PFSK-1 (cell line): ENCODE measurements around the gene TUBA4A.

ENCODE experiments used
- FOXP2 ChIP-seq: optimal IDR thresholded peaks from 2 replicates; pipeline ENCODE3; 2011; ENCODE audit warnings: borderline replicate concordance, control low read depth, inconsistent platforms; ENCODE audit not compliant: insufficient read depth; ENCODE audit errors: extremely low read length, extremely low read depth
- POLR2AphosphoS5 ChIP-seq: IDR thresholded peaks from 2 replicates; pipeline ENCODE4 v1.6.1; 2012; ENCODE audit warnings: low read depth, mild to moderate bottlenecking, control low read depth, low read length, moderate library complexity
- SIN3A ChIP-seq: IDR thresholded peaks from 2 replicates; pipeline ENCODE4 v1.6.1; 2012; ENCODE audit warnings: mild to moderate bottlenecking, low read length, moderate library complexity, borderline replicate concordance; ENCODE audit not compliant: insufficient read depth
- TAF1 ChIP-seq: IDR thresholded peaks from 2 replicates; pipeline ENCODE4 v1.6.1; 2012; ENCODE audit warnings: low read length, control low read depth, borderline replicate concordance; ENCODE audit not compliant: insufficient read depth
- TF ChIP-seq, protein P1 (sequence below), 2 experiments: IDR thresholded peaks; 2 replicates each; pipeline versions ENCODE4 v1.6.1 to v1.8.0; 2011 to 2012; ENCODE audit warnings: low read depth in 2 of 2, low read length in 2 of 2, control low read depth in 1 of 2, inconsistent platforms in 1 of 2, mild to moderate bottlenecking in 1 of 2, moderate library complexity in 1 of 2; ENCODE audit not compliant: insufficient read depth in 1 of 2

The TUBA4A gene

DNA sequence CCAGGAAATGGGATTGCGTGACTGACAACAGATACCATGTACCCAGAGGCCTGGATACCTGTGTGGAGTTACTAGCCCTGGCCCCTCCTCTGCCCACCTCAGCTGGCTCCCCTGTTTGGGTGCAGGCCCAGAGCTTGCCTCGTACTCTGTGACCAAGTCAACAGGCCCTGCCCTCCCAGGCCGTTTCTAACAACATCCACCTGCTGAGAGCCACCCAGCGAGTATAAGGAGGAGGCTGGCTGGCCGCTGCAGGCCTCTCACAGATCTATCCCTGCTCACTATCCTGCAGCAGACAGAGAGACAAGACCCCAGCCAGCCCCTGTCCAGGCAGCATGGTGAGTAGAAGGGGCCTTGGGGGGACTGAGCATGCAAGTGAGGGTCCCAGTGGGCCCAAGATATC, 12.5 kb upstream of the TUBA4A start:
- TF ChIP-seq POLR2AphosphoS5 (no peak), FOXP2 (no peak), SIN3A (no peak), TAF1 (no peak)
- TF ChIP-seq, protein P1, sequence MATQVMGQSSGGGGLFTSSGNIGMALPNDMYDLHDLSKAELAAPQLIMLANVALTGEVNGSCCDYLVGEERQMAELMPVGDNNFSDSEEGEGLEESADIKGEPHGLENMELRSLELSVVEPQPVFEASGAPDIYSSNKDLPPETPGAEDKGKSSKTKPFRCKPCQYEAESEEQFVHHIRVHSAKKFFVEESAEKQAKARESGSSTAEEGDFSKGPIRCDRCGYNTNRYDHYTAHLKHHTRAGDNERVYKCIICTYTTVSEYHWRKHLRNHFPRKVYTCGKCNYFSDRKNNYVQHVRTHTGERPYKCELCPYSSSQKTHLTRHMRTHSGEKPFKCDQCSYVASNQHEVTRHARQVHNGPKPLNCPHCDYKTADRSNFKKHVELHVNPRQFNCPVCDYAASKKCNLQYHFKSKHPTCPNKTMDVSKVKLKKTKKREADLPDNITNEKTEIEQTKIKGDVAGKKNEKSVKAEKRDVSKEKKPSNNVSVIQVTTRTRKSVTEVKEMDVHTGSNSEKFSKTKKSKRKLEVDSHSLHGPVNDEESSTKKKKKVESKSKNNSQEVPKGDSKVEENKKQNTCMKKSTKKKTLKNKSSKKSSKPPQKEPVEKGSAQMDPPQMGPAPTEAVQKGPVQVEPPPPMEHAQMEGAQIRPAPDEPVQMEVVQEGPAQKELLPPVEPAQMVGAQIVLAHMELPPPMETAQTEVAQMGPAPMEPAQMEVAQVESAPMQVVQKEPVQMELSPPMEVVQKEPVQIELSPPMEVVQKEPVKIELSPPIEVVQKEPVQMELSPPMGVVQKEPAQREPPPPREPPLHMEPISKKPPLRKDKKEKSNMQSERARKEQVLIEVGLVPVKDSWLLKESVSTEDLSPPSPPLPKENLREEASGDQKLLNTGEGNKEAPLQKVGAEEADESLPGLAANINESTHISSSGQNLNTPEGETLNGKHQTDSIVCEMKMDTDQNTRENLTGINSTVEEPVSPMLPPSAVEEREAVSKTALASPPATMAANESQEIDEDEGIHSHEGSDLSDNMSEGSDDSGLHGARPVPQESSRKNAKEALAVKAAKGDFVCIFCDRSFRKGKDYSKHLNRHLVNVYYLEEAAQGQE (IDR thresholded peaks at IDR 0.05; ENCODE audit: insufficient read depth in 1 of 2, low read depth in 2 of 2, low read length in 2 of 2), result no peak

GRCh38 chr2:219261024-219261855, 7.5 kb upstream of the TUBA4A start:
- TF ChIP-seq SIN3A (no peak), POLR2AphosphoS5 (no peak), FOXP2 (no peak), TAF1 (no peak)
- TF ChIP-seq, protein P1 (IDR thresholded peaks at IDR 0.05; ENCODE audit: insufficient read depth in 1 of 2, low read depth in 2 of 2, low read length in 2 of 2), result no peak

DNA sequence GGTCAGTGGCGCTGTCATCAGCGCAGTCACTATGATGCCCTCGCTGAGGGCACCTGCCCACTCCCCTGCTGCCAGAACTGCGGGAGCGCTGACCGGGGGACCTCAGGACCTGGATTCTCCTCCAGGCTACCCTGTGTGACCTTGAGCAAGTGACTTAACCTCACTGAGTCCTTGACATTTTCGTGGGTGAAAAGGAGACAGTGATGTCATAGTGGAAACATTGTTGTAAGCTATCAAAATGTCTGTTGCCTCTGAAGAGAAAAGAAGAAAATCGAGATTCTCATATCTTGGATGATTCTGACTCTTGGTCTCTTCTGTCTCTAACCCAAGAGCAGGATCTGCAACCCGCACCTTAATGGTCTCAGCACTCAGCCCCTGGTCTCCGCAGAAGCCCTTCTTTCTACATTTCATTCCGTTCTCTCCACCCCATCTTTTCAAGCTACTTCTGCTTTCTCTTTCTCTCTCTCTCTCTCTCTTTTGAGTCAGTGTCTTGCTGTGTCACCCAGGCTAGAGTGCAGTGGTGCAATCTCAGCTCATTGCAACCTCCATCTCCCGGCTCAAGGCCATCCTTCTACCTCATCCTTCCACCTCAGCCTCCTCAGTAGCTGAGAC, 978 bp upstream of the TUBA4A start:
- TF ChIP-seq TAF1, result no peak
- TF ChIP-seq FOXP2, result no peak
- TF ChIP-seq POLR2AphosphoS5, result no peak
- TF ChIP-seq, protein P1 (IDR thresholded peaks at IDR 0.05; ENCODE audit: insufficient read depth in 1 of 2, low read depth in 2 of 2, low read length in 2 of 2), result no peak

GRCh38 chr2:219252900-219253752, 592 bp downstream of the TUBA4A start, which contains the start of gene TUBA4B:
TUBA4B (plus strand) TSS chr2:219253243; CDS start chr2:219253408, 165 bp downstream.
- TF ChIP-seq TAF1 (no peak), POLR2AphosphoS5 (no peak)

- TF ChIP-seq POLR2AphosphoS5, result no peak
- TF ChIP-seq SIN3A, result no peak
- TF ChIP-seq, protein P1 (IDR thresholded peaks at IDR 0.05; ENCODE audit: insufficient read depth in 1 of 2, low read depth in 2 of 2, low read length in 2 of 2), result no peak
Measured at GRCh38 chr2:219252570-219252899, 1.2 kb downstream of the TUBA4A start.
